ENCODE results near the gene YRDC.

Gene YRDC

GRCh38 chr1:37821481-37821880, 13.5 kb upstream of the YRDC start:
- H3K27ac ChIP-seq = no peak overlapping the region
- TF ChIP-seq ZFX (IDR thresholded peaks at IDR 0.05) (no peak), CTCF (conservative IDR thresholded peaks at IDR 0.05) (no peak)

- TF ChIP-seq CTCF (conservative IDR thresholded peaks at IDR 0.05) = no peak
- TF ChIP-seq ZFX (IDR thresholded peaks at IDR 0.05) = no peak
- H3K27ac ChIP-seq = no peak overlapping the region; the same call in 1 of the 2 replicates
Measured at GRCh38 chr1:37817481-37817880, 9.5 kb upstream of the YRDC start.

- no peak overlapping the region for H3K27ac ChIP-seq
Measured at GRCh38 chr1:37814252-37814651, 6.2 kb upstream of the YRDC start.

GRCh38 chr1:37813529-37814145, 5.6 kb upstream of the YRDC start:
- TF ChIP-seq ZFX (IDR thresholded peaks at IDR 0.05) (no peak), CTCF (conservative IDR thresholded peaks at IDR 0.05) (no peak)
- H3K27ac ChIP-seq = no peak overlapping the region

More at GRCh38 chr1:37814252-37814651, 6.2 kb upstream of the YRDC start:
- no peak for TF ChIP-seq ZFX (IDR thresholded peaks at IDR 0.05)
- no peak for TF ChIP-seq CTCF (conservative IDR thresholded peaks at IDR 0.05)

- peak; percentile 96 for TF ChIP-seq CTCF (conservative IDR thresholded peaks at IDR 0.05)
- no peak for TF ChIP-seq ZFX (IDR thresholded peaks at IDR 0.05)
- H3K27ac ChIP-seq = no peak overlapping the region
Measured at GRCh38 chr1:37811027-37811655, 3.1 kb upstream of the YRDC start.

- no peak overlapping the region for H3K27ac ChIP-seq
- no peak for TF ChIP-seq ZFX (IDR thresholded peaks at IDR 0.05)
- TF ChIP-seq CTCF (conservative IDR thresholded peaks at IDR 0.05) = no peak
Measured at GRCh38 chr1:37809942-37810341, 1.9 kb upstream of the YRDC start.
